GM18867 (cell line): ENCODE measurements around the gene CRYBG1.
A peak's percentile ranks its signal among the peaks of the same experiment; 100 is the strongest.

ENCODE experiments used
- ATAC-seq: cut with Tn5 transposase; IDR thresholded peaks from one replicate; pipeline ENCODE4 v1.9.1; 2021; ENCODE audit warnings: mild to moderate bottlenecking, moderate library complexity; ENCODE audit not compliant: unreplicated experiment

The CRYBG1 gene

GRCh38 chr6:106417572-106418147 is 57.1 kb downstream of the CRYBG1 start:
- no peak for ATAC-seq

DNA sequence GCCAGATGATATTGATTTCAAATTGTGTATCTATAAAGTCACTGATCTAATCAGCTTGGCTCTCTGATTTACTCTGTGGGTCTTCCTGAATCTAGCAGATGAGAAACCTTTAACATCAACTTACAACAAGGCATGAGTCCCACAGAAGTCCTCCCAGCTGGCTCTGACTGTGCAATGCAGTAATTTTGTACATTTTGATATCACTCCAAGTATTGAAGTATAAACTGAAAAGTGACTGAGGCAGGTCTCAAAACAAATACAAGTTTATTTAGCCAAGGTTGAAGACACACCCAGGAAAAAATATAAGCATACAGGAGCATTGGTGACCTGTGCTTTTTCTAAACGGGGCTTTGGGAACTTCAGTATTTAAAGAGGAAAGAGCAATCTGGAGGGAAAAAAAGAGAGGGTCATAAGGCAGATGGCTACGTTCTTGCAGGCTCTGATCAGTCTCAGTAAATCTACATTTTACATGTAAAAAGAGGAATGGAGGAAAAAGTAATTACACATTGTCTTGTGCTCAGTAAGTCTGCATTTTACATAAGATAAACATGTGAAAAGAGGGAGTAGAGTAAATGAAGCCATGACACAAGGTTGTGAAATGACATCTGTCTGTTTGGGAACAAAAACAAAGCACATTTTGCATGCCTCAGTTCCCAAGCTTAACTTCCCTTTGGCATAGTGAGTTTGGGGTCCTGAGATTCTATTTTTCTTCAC is 59.5 kb downstream of the CRYBG1 start:
- ATAC-seq: no peak

GRCh38 chr6:106421496-106421895 is 61.0 kb downstream of the CRYBG1 start:
- no peak for ATAC-seq

- ATAC-seq: no peak
These were observed 62.0 kb downstream of the CRYBG1 start for GRCh38 chr6:106422534-106422933.

DNA sequence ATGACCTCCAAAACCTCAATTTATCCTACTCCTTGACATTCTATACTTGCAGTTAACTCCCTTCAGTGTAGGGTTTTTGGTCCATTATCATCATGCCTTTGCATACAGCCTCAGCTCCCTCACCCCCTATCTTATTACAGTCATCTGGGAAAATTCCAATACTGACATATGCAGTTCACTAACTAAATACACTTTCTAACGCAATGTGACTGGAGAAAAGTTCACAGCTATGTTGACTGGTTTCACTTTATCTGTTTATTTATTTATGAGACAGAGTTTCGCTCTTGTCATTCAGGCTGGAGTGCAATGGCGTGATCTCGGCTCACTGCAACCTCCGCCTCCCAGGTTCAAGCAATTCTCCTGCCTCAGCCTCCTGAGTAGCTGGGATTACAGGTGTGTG is 64.9 kb downstream of the CRYBG1 start:
- no peak for ATAC-seq

DNA sequence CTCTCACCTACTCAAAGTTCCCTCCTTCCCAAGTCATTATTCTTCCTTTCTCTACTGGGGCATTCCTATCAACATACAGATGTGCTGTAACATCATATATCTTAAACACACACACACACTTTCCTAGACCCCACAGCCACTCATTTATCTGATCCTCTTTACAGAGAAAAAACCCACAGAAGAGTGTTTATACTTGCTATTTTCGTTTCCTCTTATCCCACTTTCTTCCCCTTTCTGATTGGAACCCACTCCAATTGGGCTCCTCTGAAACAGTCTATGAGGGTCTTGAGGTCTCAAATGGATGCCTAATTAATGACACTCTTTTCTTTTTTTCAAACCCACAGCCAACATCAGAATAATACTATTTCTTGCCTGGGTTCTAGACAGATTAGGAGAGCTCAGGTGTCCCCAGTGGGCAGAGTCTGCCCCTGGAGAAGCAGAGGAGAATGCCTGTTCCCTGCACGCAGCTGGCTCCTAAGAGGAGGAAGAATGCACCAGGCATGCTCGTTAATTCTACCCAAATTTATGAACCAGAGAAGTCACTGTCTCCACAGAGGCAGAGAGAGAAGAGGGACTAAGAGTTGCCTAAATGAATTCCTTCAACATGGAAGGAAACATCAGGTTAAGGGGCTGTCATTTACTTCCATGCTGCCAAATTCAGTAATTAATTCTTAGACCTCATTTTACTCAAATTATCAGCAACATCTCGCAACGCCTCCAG is 65.9 kb downstream of the CRYBG1 start:
- ATAC-seq: no peak

GRCh38 chr6:106430466-106430865 is 69.9 kb downstream of the CRYBG1 start:
- ATAC-seq: no peak

DNA sequence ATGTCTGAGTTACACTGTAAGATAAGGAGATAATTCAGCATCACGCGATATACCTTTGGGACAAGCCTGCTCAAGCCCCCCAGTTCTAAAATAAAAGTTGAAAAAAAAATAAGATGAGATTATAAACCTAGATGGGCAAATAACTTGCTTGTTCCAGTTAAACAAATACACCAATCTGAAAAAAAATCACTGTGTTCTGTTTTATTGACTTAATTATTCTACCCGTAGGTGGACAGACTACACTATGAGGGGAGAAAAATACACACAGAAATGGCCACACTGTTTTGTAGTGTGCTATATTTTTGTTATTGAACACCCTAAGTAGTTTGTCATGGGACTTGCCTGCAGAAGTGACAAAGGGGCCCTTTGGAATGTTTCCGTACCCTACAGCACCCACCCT is 70.9 kb downstream of the CRYBG1 start:
- ATAC-seq: no peak

DNA sequence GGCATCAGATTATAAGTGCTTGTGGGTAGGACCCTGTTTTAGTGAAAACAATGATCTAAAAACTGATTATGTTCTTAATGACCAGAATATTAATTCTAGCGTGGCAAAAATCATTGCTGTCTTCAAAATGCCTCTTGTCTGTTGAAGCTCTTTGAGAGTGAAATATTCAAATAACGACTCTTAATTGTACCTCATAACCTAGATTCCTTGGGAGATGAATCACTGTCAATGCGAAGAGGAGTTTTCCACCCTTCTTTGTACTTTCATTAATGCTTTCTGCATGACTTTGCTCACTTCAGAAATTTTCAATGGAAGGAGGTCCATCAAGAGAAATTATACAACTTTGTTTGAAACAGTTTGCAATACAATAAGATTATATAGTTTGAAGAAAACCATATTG is 71.5 kb downstream of the CRYBG1 start:
- ATAC-seq: no peak

DNA sequence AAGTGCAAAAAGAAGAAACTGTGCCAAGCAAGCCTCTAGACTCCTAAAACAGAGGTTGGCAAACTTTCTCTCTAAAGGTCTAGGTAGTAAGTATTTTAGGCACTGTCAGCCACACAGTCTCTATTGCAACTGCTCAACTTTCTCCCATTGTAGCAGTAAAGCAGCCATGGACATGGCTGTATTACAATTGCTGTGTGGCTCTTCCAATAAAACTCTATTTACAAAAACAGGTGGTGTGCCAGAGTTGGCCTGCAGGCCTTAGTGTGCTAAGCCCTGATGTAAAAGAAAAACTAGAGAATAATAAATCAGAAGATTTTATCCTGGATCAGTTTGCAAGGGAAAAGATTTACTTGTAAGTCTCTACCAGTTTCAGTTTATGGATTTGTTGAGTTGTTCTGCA is 74.0 kb downstream of the CRYBG1 start:
- ATAC-seq: no peak

DNA sequence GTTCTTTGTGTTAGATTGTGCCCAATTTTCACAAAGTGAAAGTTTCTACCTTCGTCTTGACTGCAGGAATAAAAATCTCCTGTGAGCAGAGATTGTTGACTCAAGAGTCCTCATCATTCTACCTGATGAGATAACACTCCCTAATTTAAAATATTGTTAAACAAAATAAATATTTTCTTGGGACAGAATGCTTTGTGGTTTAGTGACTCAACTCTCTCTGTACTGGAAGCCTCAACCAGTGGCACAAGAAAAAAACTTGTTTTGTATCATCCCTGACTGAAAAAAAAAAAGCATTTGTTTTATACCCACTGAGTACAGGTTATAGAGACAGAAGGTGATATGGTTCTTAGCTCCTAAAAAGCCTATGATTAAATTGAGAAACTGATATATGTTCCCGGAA is 78.9 kb downstream of the CRYBG1 start:
- ATAC-seq: no peak

GRCh38 chr6:106440546-106440945 is 80.0 kb downstream of the CRYBG1 start:
- ATAC-seq: no peak

DNA sequence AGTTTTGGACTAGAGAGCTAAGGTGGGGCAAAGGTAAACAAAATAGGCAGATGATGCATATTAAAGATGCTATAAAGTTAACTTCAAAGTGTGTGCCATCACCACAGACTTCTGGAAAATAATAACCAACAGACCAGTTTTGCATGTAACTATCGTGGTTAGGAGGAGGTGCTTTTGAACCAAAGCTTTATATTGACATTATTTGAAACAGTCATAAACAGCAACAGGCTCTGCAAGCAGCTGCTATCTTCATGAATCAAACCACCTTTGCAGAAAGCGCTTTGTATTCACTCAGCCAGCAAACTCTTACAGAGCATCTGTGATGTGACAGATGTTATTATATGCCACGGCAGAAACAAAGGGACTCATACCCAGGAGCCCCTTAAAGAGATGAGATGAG is 81.9 kb downstream of the CRYBG1 start:
- ATAC-seq: no peak

GRCh38 chr6:106444777-106445507 is 84.4 kb downstream of the CRYBG1 start:
- peak; percentile 60 for ATAC-seq

GRCh38 chr6:106445508-106445878 is 85.0 kb downstream of the CRYBG1 start:
- ATAC-seq: no peak

DNA sequence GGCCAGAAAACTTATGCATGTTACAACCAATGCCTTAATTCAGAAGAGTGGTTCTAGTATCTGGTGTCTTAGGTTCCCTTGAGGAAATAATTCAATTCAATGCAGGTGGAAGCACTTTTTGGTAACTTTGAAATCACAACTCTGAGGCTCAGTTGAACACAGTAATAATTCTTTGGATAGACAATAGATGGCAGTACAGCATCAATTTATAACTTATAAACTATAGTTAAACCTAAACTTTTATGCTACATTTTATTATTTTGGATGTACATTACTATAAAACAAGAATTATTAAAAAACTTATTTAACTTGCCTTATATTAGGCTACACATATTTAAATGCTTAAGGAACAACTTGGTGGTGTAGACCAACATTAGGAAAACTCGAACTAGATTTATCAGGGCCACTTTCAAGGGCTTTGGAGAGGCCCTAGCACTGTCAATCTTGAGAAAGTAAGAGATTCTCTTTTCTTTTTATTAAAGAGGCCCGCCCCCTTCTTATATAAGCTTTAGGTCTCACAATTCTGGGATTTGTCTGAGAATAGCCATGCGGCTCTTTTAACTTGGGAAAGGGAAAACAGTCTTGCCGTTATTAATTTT is 85.9 kb downstream of the CRYBG1 start:
- no peak for ATAC-seq

GRCh38 chr6:106446983-106447382 is 86.5 kb downstream of the CRYBG1 start:
- ATAC-seq: no peak

- ATAC-seq: no peak
These were observed 87.5 kb downstream of the CRYBG1 start for GRCh38 chr6:106448000-106448426.

DNA sequence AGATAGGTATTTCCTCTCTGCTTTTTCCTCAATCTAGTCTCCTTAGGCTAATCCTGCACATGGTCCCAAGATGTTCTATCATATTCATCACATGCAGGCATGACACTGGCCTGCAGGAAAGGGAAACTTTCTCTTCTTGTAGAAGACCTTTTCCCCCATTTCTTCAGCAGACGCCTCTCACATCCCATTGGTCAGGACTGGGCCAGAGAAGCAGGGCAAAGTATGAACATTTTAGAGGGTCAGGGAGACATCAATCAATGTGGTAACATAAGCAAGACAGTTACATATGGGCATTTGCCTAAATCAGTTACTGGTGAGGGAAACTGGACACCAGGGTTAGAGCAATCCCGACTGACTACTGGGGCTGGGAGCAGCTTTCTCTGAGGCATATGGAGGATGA is 90.1 kb downstream of the CRYBG1 start:
- no peak for ATAC-seq

DNA sequence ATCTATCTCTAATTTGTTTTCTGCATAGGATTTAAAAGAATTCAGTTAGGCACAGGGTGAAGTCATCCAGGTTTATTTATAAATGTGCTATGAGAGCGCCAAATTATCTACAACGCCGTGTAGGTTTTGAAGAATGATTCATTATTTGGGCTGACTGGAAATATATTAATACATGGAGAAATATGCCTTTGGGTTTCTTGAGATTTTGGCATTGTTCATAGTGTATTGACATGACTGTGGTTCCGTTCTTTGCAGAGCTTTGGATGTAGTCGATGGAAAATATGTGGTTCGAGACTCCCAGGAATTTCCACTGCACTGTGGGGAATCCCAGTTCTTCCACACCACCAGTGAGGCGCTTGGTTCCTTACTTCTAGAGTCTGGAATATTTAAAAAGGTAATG is 90.9 kb downstream of the CRYBG1 start:
- ATAC-seq: no peak

GRCh38 chr6:106452628-106453027 is 92.1 kb downstream of the CRYBG1 start:
- no peak for ATAC-seq
